Measurements from ENCODE around the gene PIM1.
A peak's percentile ranks its signal among the peaks of the same experiment; 100 is the strongest.

The PIM1 gene

GRCh38 chr6:37205175-37205996 lies 35.4 kb downstream of the PIM1 start:
- no peak overlapping the region for H3K4me3 ChIP-seq (ENCODE audit: low read length)
- no peak for TF ChIP-seq ZNF274 (IDR thresholded peaks at IDR 0.05; ENCODE audit: low read depth, low read length)

- no peak for TF ChIP-seq ZNF274 (IDR thresholded peaks at IDR 0.05; ENCODE audit: low read depth, low read length)
- H3K4me3 ChIP-seq (ENCODE audit: low read length) = no peak overlapping the region
These were observed 36.0 kb downstream of the PIM1 start for GRCh38 chr6:37205997-37206340.

- no peak for TF ChIP-seq ZNF274 (IDR thresholded peaks at IDR 0.05; ENCODE audit: low read depth, low read length)
- H3K4me3 ChIP-seq (ENCODE audit: low read length) = no peak overlapping the region
These were observed 36.7 kb downstream of the PIM1 start for GRCh38 chr6:37206622-37207021.

GRCh38 chr6:37207903-37208456 lies 38.0 kb downstream of the PIM1 start:
- TF ChIP-seq ZNF274 (IDR thresholded peaks at IDR 0.05; ENCODE audit: low read depth, low read length) = no peak
- H3K4me3 ChIP-seq (ENCODE audit: low read length) = no peak overlapping the region

- no peak overlapping the region for H3K4me3 ChIP-seq (ENCODE audit: low read length)
- TF ChIP-seq ZNF274 (IDR thresholded peaks at IDR 0.05; ENCODE audit: low read depth, low read length) = no peak
These were observed 38.8 kb downstream of the PIM1 start for GRCh38 chr6:37208793-37209192.

GRCh38 chr6:37209461-37210205 lies 39.7 kb downstream of the PIM1 start:
- no peak overlapping the region for H3K4me3 ChIP-seq (ENCODE audit: low read length)
- no peak for TF ChIP-seq ZNF274 (IDR thresholded peaks at IDR 0.05; ENCODE audit: low read depth, low read length)

- no peak overlapping the region for H3K4me3 ChIP-seq (ENCODE audit: low read length)
- no peak for TF ChIP-seq ZNF274 (IDR thresholded peaks at IDR 0.05; ENCODE audit: low read depth, low read length)
These were observed 40.5 kb downstream of the PIM1 start for GRCh38 chr6:37210313-37210968.

- TF ChIP-seq ZNF274 (IDR thresholded peaks at IDR 0.05; ENCODE audit: low read depth, low read length) = no peak
- no peak overlapping the region for H3K4me3 ChIP-seq (ENCODE audit: low read length)
These were observed 42.3 kb downstream of the PIM1 start for GRCh38 chr6:37212268-37212667.

- H3K4me3 ChIP-seq (ENCODE audit: low read length) = no peak overlapping the region
- no peak for TF ChIP-seq ZNF274 (IDR thresholded peaks at IDR 0.05; ENCODE audit: low read depth, low read length)
These were observed 48.1 kb downstream of the PIM1 start for GRCh38 chr6:37218061-37218460.

GRCh38 chr6:37218511-37218910 lies 48.6 kb downstream of the PIM1 start:
- TF ChIP-seq ZNF274 (IDR thresholded peaks at IDR 0.05; ENCODE audit: low read depth, low read length) = no peak
- H3K4me3 ChIP-seq (ENCODE audit: low read length) = no peak overlapping the region

GRCh38 chr6:37221585-37222124 lies 51.7 kb downstream of the PIM1 start:
- no peak for TF ChIP-seq ZNF274 (IDR thresholded peaks at IDR 0.05; ENCODE audit: low read depth, low read length)

GRCh38 chr6:37222125-37222967 lies 52.4 kb downstream of the PIM1 start:
- TF ChIP-seq ZNF274 (IDR thresholded peaks at IDR 0.05; ENCODE audit: low read depth, low read length) = no peak
- peak overlapping the region; percentile 57; the same call in 1 of the 2 replicates for H3K4me3 ChIP-seq (ENCODE audit: low read length)

More at GRCh38 chr6:37221585-37222124, 51.7 kb downstream of the PIM1 start:
- peak overlapping the region; percentile 57; the same call in 1 of the 2 replicates for H3K4me3 ChIP-seq (ENCODE audit: low read length)

- TF ChIP-seq ZNF274 (IDR thresholded peaks at IDR 0.05; ENCODE audit: low read depth, low read length) = no peak
- peak overlapping the region; percentile 57; the same call in 1 of the 2 replicates for H3K4me3 ChIP-seq (ENCODE audit: low read length)
These were observed 53.0 kb downstream of the PIM1 start for GRCh38 chr6:37222992-37223391.

Measured in GM08714 (cell line).